ENCODE data around the gene STXBP1. TPM values are rescaled to one million over a fixed set of nuclear protein-coding genes. Genes with fewer than 3 reads are reported as not detected.

The STXBP1 gene
- total RNA-seq, 6 donors from 2014 or later, result 44.6 to 124 (median 76.1) TPM

DNA sequence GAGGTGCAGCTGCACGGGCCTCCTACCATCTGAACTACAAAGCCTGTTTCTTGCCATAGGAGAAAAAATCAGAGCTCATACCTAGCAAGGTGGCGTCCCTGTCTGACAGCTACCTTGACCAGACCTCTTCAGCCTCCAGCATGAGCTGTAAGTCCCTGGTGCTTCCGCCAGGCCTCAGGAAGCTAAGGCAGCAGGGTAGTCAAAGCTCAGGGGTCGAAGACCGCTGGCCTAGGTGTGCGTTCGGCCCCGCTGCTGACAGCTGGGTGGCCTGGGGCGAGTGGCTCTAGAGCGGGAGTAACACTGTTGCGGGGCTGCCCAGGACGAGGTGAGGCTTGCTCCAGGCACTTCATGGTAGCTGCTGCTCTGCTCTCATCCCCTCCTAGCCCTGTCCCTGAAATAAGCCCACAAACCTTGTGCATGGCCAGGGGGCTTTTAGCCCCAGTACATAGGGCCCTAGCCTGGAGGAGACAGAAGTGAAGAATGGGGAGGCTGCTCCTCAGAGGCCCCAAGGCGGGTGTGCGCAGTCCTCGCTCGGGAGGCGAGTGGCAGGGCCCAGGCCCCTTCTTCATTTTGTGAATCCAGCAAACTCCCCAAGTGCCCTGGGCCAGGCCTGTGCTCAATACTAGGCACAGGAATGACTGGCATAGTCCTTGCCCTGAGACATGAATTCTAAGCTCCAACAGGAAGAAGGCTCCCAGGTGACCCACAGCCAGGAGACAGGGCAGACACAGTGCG is 117.6 kb downstream of the STXBP1 start:
- Histone ChIP-seq H3K27ac (no peak overlapping the region), H3K9me3 (no peaks in the 10 kb centered on the region), H3K27me3 (no peaks in the 10 kb centered on the region), H3K4me1 (peaks cover 8 to 16% (median 11%) of the 10 kb centered on the region in 4 donors), H3K4me3 (no peak overlapping the region), H3K36me3 (peaks cover 0 to 22% (median 21%) of the 10 kb centered on the region in 4 donors)
- DNase-seq (no peak), ATAC-seq (ENCODE audit: low FRiP score in 2 of 2) (no peak)
- TF ChIP-seq POLR2A (IDR thresholded peaks at IDR 0.05), result no peak
- no peak for TF ChIP-seq EP300 (IDR thresholded peaks at IDR 0.05)
- TF ChIP-seq POLR2AphosphoS5 (IDR thresholded peaks at IDR 0.05), result no peak
- TF ChIP-seq, protein P1, sequence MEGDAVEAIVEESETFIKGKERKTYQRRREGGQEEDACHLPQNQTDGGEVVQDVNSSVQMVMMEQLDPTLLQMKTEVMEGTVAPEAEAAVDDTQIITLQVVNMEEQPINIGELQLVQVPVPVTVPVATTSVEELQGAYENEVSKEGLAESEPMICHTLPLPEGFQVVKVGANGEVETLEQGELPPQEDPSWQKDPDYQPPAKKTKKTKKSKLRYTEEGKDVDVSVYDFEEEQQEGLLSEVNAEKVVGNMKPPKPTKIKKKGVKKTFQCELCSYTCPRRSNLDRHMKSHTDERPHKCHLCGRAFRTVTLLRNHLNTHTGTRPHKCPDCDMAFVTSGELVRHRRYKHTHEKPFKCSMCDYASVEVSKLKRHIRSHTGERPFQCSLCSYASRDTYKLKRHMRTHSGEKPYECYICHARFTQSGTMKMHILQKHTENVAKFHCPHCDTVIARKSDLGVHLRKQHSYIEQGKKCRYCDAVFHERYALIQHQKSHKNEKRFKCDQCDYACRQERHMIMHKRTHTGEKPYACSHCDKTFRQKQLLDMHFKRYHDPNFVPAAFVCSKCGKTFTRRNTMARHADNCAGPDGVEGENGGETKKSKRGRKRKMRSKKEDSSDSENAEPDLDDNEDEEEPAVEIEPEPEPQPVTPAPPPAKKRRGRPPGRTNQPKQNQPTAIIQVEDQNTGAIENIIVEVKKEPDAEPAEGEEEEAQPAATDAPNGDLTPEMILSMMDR (IDR thresholded peaks at IDR 0.05), result no peak
- WGBS, 2 donors, result 87 to 89% methylated on average over 4 to 18 of the region's 18 CpGs

DNA sequence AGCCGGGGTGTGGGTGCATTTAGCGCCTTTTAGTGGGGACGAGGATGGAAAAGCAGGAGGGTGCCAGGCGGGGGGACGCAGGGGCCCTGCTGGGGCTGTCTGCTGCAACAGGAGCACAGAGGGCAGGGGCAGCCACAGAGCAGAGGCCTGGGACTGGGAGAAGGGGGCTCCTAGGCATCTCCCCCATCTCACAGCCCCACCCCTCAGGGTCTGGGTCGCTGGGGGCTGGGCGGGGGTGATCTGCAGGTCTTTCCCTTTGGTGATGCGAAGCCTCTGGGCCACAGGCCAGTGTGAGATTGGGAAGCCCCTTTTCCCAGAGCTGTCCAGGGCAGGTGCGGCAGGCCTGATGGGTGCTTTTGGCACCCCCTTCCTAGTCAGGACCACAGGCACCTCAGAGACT is 118.2 kb downstream of the STXBP1 start:
- no peak overlapping the region for H3K4me3 ChIP-seq
- WGBS, 2 donors, result 90 to 94% methylated on average over 5 to 9 of the region's 9 CpGs
- H3K9me3 ChIP-seq, result no peaks in the 10 kb centered on the region
- H3K27me3 ChIP-seq, result no peaks in the 10 kb centered on the region
- peaks cover 7 to 13% (median 8%) of the 10 kb centered on the region in 4 donors for H3K4me1 ChIP-seq
- TF ChIP-seq, protein P1 (IDR thresholded peaks at IDR 0.05), result no peak
- TF ChIP-seq POLR2AphosphoS5 (IDR thresholded peaks at IDR 0.05) (no peak), EP300 (IDR thresholded peaks at IDR 0.05) (no peak), POLR2A (IDR thresholded peaks at IDR 0.05) (no peak)
- no peak overlapping the region for H3K27ac ChIP-seq
- DNase-seq (no peak), ATAC-seq (ENCODE audit: low FRiP score in 2 of 2) (no peak)
- H3K36me3 ChIP-seq, result peaks cover 0 to 22% (median 21%) of the 10 kb centered on the region in 4 donors

DNA sequence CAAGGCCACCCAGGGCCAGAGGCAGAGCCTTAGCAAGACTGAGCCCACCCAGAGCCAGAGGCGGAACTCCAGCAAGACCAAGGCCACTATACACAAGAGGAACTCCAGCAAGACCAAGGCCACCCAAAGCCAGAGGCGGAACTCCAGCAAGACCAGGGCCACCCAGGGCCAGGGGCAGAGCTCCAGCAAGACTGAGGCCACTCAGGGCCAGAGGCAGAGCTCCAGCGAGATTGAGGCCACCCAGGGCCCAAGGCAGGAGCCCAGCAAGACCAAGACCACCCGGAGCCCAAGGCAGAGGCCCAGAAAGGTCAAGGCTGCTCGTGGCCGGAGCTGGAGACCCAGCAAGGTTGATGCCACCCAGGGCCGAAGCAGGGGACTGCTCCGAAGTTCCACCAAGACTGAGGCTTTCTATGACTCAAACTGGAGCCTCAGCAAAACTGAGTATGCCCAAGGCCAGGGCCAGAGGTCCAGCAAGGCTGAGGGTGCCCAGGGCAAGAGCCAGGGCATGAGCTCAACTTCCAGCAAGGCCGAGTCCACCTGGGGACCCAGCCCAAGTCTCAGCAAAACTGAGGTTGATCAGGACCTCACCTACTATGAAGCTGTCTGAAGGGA is 118.8 kb downstream of the STXBP1 start:
- no peak for ATAC-seq (ENCODE audit: low FRiP score in 2 of 2)

DNA sequence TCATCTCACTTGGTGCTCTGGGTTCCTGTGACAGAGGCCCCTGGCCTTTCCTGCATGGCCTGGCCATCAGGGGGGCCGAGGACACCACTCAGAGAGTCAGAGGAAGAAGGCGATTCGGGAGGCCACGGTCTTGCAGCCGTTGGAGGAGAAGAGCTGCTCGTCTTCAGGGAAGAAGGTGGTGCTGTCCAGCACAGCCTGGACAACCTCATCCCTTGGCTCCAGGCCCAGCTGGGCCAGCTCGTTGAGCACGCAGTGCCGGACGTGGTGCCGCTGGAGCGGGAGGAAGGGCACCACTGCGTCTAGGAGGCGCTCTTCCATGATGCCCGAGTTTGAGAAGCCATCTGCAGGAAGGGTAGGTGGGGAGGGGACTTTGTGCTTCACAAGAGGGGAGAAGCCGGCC is 119.9 kb downstream of the STXBP1 start:
- no peak for TF ChIP-seq EP300 (IDR thresholded peaks at IDR 0.05)
- no peak for TF ChIP-seq POLR2AphosphoS5 (IDR thresholded peaks at IDR 0.05)
- TF ChIP-seq POLR2A (IDR thresholded peaks at IDR 0.05), result no peak
- TF ChIP-seq, protein P1 (IDR thresholded peaks at IDR 0.05), result no peak
- ATAC-seq (ENCODE audit: low FRiP score in 2 of 2) (no peak), DNase-seq (no peak)
- 83 to 86% methylated on average over 15 to 16 of the region's 16 CpGs for WGBS, 2 donors
- Histone ChIP-seq H3K27ac (no peak overlapping the region), H3K9me3 (no peaks in the 10 kb centered on the region), H3K4me1 (peaks cover 7 to 18% (median 11%) of the 10 kb centered on the region in 4 donors), H3K27me3 (no peaks in the 10 kb centered on the region), H3K36me3 (peaks cover 0 to 22% (median 21%) of the 10 kb centered on the region in 4 donors), H3K4me3 (no peak overlapping the region)

More for the DNA sequence above, 118.8 kb downstream of the STXBP1 start:
- H3K9me3 ChIP-seq, result no peaks in the 10 kb centered on the region
- TF ChIP-seq, protein P1 (IDR thresholded peaks at IDR 0.05), result no peak
- TF ChIP-seq EP300 (IDR thresholded peaks at IDR 0.05), result no peak
- no peak for TF ChIP-seq POLR2A (IDR thresholded peaks at IDR 0.05)
- TF ChIP-seq POLR2AphosphoS5 (IDR thresholded peaks at IDR 0.05), result no peak
- no peak overlapping the region for H3K4me3 ChIP-seq
- peaks cover 0 to 22% (median 21%) of the 10 kb centered on the region in 4 donors for H3K36me3 ChIP-seq
- no peaks in the 10 kb centered on the region for H3K27me3 ChIP-seq
- DNase-seq, result no peak
- H3K27ac ChIP-seq, result no peak overlapping the region
- H3K4me1 ChIP-seq, result peaks cover 7 to 18% (median 11%) of the 10 kb centered on the region in 4 donors
- WGBS, 2 donors, result 92 to 93% methylated on average over 5 to 9 of the region's 9 CpGs
